GM12801 (cell line): ENCODE results near the gene SPINK13.

Experiments
- CTCF ChIP-seq: IDR thresholded peaks from one replicate; pipeline ENCODE4 v1.5.1; 2011; ENCODE audit warnings: control low read depth; ENCODE audit not compliant: insufficient read length; ENCODE audit errors: extremely low read depth

The SPINK13 gene

GRCh38 chr5:148268566-148268965, at the start of gene SPINK13:
SPINK13 (plus strand) TSS chr5:148268794; CDS start chr5:148270073, 1,279 bp downstream.
- no peak for TF ChIP-seq CTCF

- no peak for TF ChIP-seq CTCF
Measured at GRCh38 chr5:148221508-148221907, 47.1 kb upstream of the SPINK13 start.

- no peak for TF ChIP-seq CTCF
Measured at GRCh38 chr5:148224117-148224742, 44.4 kb upstream of the SPINK13 start.

GRCh38 chr5:148228392-148228984, 40.1 kb upstream of the SPINK13 start:
- TF ChIP-seq CTCF: no peak

- TF ChIP-seq CTCF: no peak
Measured at GRCh38 chr5:148229840-148230239, 38.8 kb upstream of the SPINK13 start.

- no peak for TF ChIP-seq CTCF
Measured at GRCh38 chr5:148230240-148230639, 38.4 kb upstream of the SPINK13 start.

- no peak for TF ChIP-seq CTCF
Measured at GRCh38 chr5:148237785-148238417, 30.7 kb upstream of the SPINK13 start.
